ENCODE data around the gene RADIL. TPM values are rescaled to one million over a fixed set of nuclear protein-coding genes. Genes with fewer than 3 reads are reported as not detected.

RADIL gene
- total RNA-seq, 1 experiment from 2014 or later = 1.3 TPM

GRCh38 chr7:4883033-4883371 is 514 bp downstream of the RADIL start:
- DNase-seq (ENCODE audit: low spot score) = no peak

GRCh38 chr7:4882169-4883032 is 1.1 kb downstream of the RADIL start:
- DNase-seq (ENCODE audit: low spot score) = no peak

- DNase-seq (ENCODE audit: low spot score) = no peak
Measured at GRCh38 chr7:4880218-4880617, 3.3 kb downstream of the RADIL start.

- DNase-seq (ENCODE audit: low spot score) = no peak
Measured at GRCh38 chr7:4879396-4880081, 4.0 kb downstream of the RADIL start.

- DNase-seq (ENCODE audit: low spot score) = no peak
Measured at GRCh38 chr7:4878336-4879335, 4.9 kb downstream of the RADIL start.

GRCh38 chr7:4876586-4876985 is 6.9 kb downstream of the RADIL start:
- DNase-seq (ENCODE audit: low spot score) = no peak

- DNase-seq (ENCODE audit: low spot score) = no peak
Measured at GRCh38 chr7:4875391-4875790, 8.1 kb downstream of the RADIL start.

- DNase-seq (ENCODE audit: low spot score) = no peak
Measured at GRCh38 chr7:4873071-4873944, 10.2 kb downstream of the RADIL start.

GRCh38 chr7:4871930-4872675 is 11.4 kb downstream of the RADIL start:
- DNase-seq (ENCODE audit: low spot score) = no peak

- DNase-seq (ENCODE audit: low spot score) = no peak
Measured at GRCh38 chr7:4871056-4871680, 12.3 kb downstream of the RADIL start.

GRCh38 chr7:4868493-4868892 is 15.0 kb downstream of the RADIL start:
- DNase-seq (ENCODE audit: low spot score) = no peak

- DNase-seq (ENCODE audit: low spot score) = no peak
Measured at GRCh38 chr7:4866528-4867496, 16.7 kb downstream of the RADIL start.

GRCh38 chr7:4862156-4862555 is 21.4 kb downstream of the RADIL start:
- no peak for DNase-seq (ENCODE audit: low spot score)

GRCh38 chr7:4861673-4862072 is 21.8 kb downstream of the RADIL start, which contains the start of gene PAPOLB:
PAPOLB (minus strand) TSS chr7:4862030; CDS start chr7:4861810, 220 bp downstream.
- no peak for DNase-seq (ENCODE audit: low spot score)

- no peak for DNase-seq (ENCODE audit: low spot score)
Measured at GRCh38 chr7:4861227-4861626, 22.3 kb downstream of the RADIL start.

GRCh38 chr7:4857189-4857588 is 26.3 kb downstream of the RADIL start:
- DNase-seq (ENCODE audit: low spot score) = no peak

- DNase-seq (ENCODE audit: low spot score) = no peak
Measured at GRCh38 chr7:4856336-4857057, 27.0 kb downstream of the RADIL start.

GRCh38 chr7:4854916-4855315 is 28.6 kb downstream of the RADIL start:
- no peak for DNase-seq (ENCODE audit: low spot score)
